ENCODE data around the gene ZNF774.
A peak's percentile ranks its signal among the peaks of the same experiment; 100 is the strongest.
"Not testable (repeated sequence)": the region's sequence is repeated elsewhere in the genome, so short reads cannot be mapped to it uniquely, and the experiment has no call there.

ZNF774 gene

DNA sequence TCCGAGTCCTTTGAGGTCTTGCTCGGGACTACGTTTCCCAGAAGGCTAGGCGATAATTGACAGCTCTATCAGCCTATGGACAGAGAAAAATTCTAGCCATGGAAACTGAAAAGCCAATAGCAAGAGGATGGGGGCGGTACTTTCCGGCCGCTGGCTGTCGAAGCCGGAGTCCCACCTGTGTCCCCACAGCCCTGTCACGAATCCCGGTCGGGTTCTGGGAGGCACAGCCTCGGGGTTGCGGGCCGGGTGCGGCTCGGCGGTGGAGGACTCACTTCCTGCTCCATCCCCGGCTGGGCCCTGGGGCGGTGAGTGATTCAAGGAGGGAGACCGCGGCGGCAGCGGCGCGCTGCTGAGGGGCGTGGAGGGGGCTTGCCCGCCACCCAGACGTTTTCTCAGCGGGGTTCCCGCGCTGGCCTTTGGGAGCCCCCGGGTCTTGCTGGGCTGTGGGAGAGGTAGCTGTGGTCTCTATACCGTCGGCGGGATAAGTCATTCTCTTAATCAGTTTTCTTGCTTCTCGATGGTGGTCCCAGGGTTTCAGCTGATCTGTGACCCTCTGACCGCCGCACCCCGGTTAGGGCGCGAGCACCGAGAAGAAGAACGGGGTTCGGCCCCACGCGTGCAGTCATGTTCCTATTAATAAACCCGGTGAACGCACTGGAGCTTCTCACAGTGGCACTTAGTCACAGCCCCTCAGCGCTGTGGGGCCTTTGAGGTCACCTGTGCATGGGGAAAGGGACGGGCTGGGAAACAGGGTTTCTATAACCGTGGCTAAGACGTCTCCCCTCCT lies at the start of gene ZNF774:
TSS of gene ZNF774 (plus strand) at position 178 of the 787 bp plus-strand sequence. CDS start 2,377 bp downstream, outside the sequence.
- DNase-seq = peak; percentile 87

DNA sequence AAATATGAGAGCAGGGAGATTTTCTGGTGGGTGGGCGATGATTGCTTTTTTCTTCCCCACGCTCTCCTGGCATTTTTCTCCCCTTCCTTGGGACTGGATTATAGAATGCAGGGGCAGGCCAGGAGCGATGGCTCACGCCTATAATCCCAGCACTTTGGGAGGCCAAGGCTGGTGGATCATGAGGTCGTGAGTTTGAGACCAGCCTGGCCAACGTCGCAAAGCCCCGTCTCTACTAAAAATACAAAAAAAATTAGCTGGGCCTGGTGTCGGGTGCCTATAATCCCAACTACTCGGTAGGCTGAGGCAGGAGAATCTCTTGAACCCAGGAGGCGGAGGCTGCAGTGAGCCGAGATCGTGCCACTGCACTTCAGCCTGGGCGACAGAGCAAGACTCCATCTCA lies 46.7 kb upstream of the ZNF774 start:
- DNase-seq = not testable (repeated sequence)

- no peak for DNase-seq
Observed at GRCh38 chr15:90305932-90306331, 46.2 kb upstream of the ZNF774 start.

DNA sequence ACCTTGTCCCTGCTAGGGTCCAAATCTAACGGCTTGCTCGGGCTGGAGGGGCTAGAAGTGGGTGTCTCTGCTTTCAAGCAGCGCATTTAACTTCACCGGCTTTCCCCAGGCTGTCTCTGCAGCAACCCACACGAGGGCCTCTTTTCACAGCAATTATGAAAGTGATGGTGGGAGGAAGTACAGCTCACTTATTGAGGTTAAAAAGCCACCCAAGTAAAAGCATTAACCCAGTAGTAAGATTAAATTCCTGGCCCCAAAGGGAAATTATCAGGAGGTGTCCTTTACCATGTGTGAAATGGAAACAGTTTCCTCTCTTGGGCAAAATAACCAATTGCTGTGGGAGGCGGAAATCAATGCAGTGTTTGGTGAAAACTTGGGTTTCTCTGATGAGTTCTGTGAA lies 45.5 kb upstream of the ZNF774 start:
- no peak for DNase-seq

GRCh38 chr15:90307661-90308060 lies 44.4 kb upstream of the ZNF774 start:
- DNase-seq = no peak

GRCh38 chr15:90309020-90309419 lies 43.1 kb upstream of the ZNF774 start:
- DNase-seq = no peak

GRCh38 chr15:90315278-90315982 lies 36.7 kb upstream of the ZNF774 start:
- peak; percentile 30 for DNase-seq

DNA sequence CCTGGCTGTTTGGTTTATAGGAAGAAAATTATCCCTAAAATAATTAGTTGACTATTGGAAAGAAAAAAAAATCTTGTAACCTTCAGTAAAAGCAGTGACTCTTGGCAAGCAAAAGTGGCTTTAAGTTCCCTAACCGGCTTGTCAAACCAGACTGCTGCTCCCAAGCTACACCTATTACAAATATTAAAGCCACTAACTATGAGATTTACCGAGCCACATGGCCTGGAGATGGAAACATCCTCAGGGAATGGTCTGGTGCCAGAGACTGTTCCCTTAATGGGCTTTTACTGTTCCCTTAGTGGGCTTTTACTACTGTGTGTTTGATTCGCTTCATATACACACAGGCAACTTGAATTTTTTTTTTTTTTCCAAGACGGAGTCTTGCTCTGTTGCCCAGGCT lies 35.9 kb upstream of the ZNF774 start:
- no peak for DNase-seq

- DNase-seq = no peak
Observed at GRCh38 chr15:90318591-90318990, 33.5 kb upstream of the ZNF774 start.

DNA sequence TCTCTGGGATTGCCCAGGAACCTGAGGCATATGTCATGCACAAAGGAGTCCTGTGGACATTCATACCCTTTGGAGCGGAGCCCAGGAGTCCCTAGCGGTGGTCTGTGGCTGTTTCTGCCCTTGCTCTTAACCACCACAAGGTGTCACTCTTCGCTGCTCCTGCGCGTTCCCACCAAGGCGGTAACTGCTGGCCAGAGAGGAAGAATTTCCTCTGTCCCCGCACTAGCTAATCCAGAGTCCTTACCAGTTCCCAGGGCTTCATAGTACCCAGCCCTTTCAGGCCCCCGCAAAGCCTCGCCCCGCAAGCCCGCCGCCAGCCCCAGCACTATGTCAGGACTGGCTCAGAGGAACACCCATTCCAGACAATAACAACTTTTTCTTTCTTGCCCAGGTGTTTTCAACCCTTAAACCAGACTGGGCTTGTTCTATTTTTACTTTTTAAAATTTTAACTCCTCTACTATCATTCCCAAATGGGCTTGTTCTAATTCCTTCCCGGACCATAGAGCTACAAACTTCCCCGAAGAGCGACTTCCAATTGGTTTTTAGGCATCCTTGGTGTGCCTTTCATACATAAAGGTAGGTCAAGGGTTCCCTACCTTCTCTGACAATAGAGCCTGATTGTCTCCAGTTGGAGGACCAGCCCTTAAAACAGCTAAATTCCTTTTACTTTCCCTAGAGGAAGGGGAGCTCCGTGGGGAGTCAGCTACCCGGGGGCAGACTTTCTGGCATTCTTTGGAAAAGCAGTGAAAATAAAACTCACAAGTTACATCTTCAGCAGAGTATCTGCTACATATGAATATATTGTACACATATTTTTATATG lies 31.8 kb upstream of the ZNF774 start:
- peak; percentile 77 for DNase-seq

GRCh38 chr15:90320885-90321278 lies 31.2 kb upstream of the ZNF774 start:
- DNase-seq = no peak

- no peak for DNase-seq
Observed at GRCh38 chr15:90322538-90322937, 29.5 kb upstream of the ZNF774 start.

DNA sequence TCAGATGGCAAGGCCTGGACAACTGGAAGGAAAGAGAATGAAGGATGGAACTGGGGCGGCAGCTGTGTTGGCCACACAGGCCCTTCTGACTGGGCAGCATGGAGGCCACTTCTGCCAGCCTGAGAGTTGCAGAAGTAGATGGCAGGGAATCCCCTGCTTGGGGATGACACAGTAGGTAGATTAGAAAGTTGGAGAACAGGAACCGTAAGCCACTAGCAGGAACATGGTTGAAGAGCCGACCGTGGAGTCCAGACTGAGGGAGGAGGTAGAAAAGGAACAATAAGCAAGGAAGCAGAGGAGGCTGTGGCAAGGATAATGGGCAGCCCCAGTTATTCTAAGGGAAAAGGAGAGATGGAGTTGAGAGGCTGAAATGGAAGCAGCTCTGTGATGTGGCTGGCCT lies 26.4 kb upstream of the ZNF774 start:
- DNase-seq = no peak

DNA sequence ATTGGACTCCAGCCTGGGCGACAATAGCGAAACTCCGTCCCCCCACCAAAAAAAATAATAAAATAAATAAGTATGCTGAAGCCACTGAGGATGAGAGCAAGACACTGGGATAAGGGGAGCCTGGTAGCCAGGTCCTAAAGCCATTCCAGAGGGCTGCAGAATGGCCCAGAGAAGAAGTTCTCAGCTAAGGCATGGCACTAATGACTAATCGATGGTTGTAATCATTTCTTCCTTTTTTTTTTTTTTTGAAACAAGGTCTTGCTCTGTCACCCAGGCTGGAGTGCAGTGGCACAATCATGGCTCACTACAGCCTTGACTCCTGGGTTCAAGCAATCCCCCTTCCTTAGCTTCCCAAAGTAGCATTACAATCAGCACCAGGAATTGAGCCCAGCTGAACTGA lies 25.6 kb upstream of the ZNF774 start:
- DNase-seq = no peak

- DNase-seq = no peak
Observed at GRCh38 chr15:90327311-90327710, 24.8 kb upstream of the ZNF774 start.

- no peak for DNase-seq
Observed at GRCh38 chr15:90334304-90334731, 17.8 kb upstream of the ZNF774 start.

GRCh38 chr15:90336705-90337141 lies 15.4 kb upstream of the ZNF774 start:
- no peak for DNase-seq

DNA sequence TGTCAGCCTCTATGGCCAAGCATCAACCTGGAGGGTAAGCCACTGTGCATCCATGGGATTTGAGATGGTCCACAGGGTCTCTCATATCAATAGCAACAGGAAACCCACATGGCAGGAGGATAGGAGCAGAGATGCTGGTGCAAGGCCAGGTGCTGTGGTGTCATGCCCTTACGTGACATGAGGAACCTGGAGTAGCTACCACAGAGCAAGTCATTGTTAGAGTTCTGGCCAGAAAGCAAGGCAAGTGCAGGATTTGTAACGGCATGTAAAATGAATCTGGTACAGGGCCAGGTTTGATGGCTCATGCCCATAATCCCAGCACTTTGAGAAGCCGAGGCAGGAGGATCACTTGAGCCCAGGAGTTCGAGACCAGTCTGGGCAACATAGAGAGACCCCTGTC lies 14.8 kb upstream of the ZNF774 start:
- DNase-seq = no peak

GRCh38 chr15:90338532-90338931 lies 13.6 kb upstream of the ZNF774 start:
- no peak for DNase-seq

DNA sequence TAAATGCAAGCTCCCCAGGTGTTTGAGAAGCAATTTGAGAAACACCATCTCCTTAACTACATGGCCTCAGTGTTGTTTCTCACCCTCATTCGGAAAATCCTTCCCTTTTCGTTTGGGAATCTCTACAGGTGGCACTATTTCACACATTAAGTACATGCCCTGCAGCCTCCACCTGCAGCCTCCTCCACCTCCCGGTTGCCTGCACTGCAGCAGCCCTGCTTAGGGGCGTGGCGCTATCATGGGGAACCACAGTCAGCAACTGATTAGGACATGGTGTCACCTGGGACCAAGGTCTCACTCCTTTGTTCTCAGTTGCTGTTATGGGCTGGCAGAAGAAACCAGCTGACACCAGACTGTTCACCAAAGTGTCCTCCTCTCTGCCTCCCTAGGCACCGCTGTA lies 11.7 kb upstream of the ZNF774 start:
- DNase-seq = no peak

DNA sequence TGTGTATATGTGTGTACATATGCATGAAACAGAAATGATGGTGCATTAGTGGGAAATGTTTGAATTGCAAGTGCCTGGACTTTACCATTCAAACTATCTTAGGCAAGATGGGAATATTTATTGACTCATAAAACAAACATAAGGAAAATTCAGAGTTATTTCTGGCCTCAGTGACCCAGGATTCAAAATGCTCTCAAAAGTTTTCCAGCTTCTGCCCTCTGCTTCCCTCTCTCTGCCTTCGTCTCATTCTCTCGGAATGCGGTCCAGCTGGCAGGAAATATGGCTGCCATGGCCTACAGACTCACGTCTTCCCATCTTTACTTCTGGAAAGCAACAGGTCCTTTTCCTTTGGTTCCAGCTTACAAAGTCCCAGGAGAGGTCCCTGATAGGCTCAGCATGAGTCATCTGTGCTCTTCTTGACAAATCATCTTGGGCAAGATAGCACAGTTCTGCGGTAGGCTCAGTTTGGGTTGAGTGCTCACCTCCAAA lies 8.7 kb upstream of the ZNF774 start:
- DNase-seq = no peak

GRCh38 chr15:90344662-90345061 lies 7.4 kb upstream of the ZNF774 start:
- no peak for DNase-seq

GRCh38 chr15:90345857-90346256 lies 6.2 kb upstream of the ZNF774 start:
- DNase-seq = no peak

Data from NCI-H446 treated with DMSO at 0.1 percent for 48 hours (cell line).